Islet precursor cell (in vitro differentiated cells): Measurements from ENCODE around the gene MXRA8.

Experiments
- DNase-seq: peaks from one replicate; pipeline ENCODE4 v3.0.0-alpha.2; 2018

The MXRA8 gene

GRCh38 chr1:1306070-1306660 lies 52.2 kb downstream of the MXRA8 start:
- no peak for DNase-seq

DNA sequence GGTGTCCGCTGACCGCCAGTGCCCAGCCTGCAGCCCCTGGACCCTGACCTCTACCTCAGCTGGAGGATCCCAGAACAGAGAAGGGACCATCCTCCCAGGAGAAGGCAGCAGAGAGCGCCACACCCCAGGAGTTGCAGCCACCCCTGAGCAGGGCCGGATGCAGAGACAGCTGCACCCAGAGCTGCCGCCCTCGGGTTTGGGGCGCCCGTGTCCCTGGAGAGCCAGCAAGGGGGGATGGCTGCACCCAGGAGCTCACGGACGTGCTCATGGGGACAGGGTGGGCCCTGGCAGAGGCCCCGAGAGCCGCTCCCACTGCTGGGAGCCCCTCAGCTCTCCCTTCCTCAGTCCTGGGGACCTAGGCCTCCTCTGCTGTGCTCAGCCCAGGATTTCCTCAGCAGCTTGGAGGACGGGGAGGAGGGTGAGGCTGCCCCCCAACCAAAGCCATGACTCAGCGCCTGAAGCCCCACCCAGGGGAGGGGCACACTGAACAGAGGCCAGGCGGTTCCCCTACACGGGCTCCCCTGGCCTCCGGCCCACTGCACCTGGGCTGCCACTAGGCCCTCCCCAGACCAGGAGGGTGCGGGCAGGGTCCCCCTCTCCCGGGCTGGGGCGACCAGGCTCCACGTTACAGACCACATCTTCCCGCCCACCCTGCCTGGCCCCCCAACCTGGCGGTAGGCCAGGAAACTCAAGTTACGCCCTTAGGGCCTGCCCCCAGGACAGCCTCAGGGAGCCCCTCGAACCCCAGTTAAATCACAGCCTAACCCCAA lies 52.9 kb downstream of the MXRA8 start:
- DNase-seq, result peak; percentile 74

DNA sequence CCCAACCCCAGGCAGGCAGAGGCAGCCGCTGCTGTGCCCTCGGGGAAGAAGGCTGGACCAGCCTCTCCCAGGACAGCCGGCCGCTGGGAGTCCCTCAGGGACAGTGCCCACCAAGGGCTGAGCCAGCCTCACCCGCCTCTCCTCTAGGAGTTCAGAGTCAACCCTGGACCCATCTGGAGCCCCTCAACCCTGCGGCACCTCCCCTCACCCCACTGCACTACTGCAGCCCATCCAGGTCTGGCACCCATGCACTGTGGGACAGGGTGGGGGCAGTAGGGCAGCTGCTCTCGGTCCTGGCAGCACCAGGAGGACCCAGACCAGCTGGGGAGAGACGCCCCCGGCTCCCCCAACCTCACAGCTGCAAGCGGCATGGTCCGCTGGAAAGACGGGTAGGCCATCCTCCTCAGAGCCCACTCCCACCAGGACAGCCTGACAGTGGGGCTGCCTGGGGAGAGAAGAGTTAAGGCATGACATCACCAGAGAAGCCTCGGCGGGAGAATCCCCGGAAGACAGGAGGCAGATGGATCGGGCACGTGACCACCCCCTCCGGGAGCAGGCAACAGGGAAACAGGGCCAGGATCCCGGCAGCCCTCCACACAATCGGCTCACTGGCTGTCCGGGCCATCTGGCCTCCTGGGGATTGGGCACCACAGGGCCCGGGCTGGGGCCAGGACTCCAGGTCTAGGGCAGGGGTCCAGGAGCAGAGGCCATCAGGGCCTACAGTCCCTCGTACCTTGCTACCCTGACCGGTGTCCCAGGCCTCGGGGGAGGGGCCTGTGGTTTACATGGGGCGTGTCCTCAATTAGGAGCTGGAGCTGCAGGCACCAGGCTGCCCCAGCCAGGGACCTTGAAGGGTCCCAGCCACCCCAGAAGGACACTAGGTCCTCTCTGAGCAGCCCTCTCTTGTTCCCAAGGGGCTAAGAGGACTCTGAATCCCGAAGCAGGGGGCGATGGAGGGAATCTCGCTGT lies 53.7 kb downstream of the MXRA8 start:
- DNase-seq, result peak; percentile 95

- no peak for DNase-seq
These were observed 54.6 kb downstream of the MXRA8 start for GRCh38 chr1:1303736-1304135.

GRCh38 chr1:1302951-1303509 lies 55.3 kb downstream of the MXRA8 start:
- DNase-seq, result no peak
